MM.1S (cell line): ENCODE data around the gene RUNX2.

Experiments
- DNase-seq: peaks from one replicate; pipeline ENCODE4 v3.0.0-alpha.2; 2015
- H2AFZ ChIP-seq: fragments of 300-600 bp; sonication (generic); 2 replicates; pipeline ENCODE4 v1.6.0; 2016; ENCODE audit warnings: antibody characterized with exemption, low read length
- H3F3A ChIP-seq: fragments of 300-600 bp; sonication (generic); 2 replicates; pipeline ENCODE4 v1.6.1; 2016; ENCODE audit warnings: mild to moderate bottlenecking, antibody characterized with exemption, low read length, moderate library complexity, mixed read lengths; ENCODE audit not compliant: insufficient read depth
- H3K27ac ChIP-seq: fragments of 300-600 bp; sonication (generic); 2 replicates; pipeline ENCODE4 v1.5.1; 2016; ENCODE audit warnings: mild to moderate bottlenecking, low read length
- H3K27me3 ChIP-seq: fragments of 300-600 bp; sonication (generic); replicated peaks from 2 replicates; pipeline ENCODE4 v1.6.0; 2016; ENCODE audit warnings: low read length; ENCODE audit not compliant: insufficient read depth
- H3K36me3 ChIP-seq: fragments of 300-600 bp; sonication (generic); replicated peaks from 2 replicates; pipeline ENCODE4 v1.6.1; 2016; ENCODE audit warnings: mild to moderate bottlenecking, low read length, mixed read lengths; ENCODE audit not compliant: insufficient read depth
- H3K4me1 ChIP-seq: fragments of 300-600 bp; sonication (generic); 2 replicates; pipeline ENCODE4 v1.6.1; 2016; ENCODE audit warnings: low read length, mixed read lengths
- H3K4me2 ChIP-seq: fragments of 300-600 bp; sonication (generic); 2 replicates; pipeline ENCODE4 v1.6.0; 2016; ENCODE audit warnings: low read depth, low read length
- H3K4me3 ChIP-seq: fragments of 300-600 bp; sonication (generic); 2 replicates; pipeline ENCODE4 v1.5.1; 2016; ENCODE audit warnings: low read length, mixed read lengths
- H3K79me2 ChIP-seq: fragments of 300-600 bp; sonication (generic); 2 replicates; pipeline ENCODE4 v1.6.1; 2016; ENCODE audit warnings: mixed run types, low read length, mixed read lengths
- H3K9ac ChIP-seq: fragments of 300-600 bp; sonication (generic); 2 replicates; pipeline ENCODE4 v1.6.1; 2016; ENCODE audit warnings: low read length, mixed read lengths
- H3K9me2 ChIP-seq: fragments of 300-600 bp; sonication (generic); replicated peaks from 2 replicates; pipeline ENCODE4 v1.6.1; 2016; ENCODE audit warnings: mild to moderate bottlenecking, low read length, mixed read lengths; ENCODE audit not compliant: insufficient read depth
- H3K9me3 ChIP-seq: fragments of 300-600 bp; sonication (generic); replicated peaks from 2 replicates; pipeline ENCODE4 v1.6.1; 2016; ENCODE audit warnings: mild to moderate bottlenecking, low read length, mixed read lengths; ENCODE audit not compliant: insufficient read depth
- H4K20me1 ChIP-seq: fragments of 300-600 bp; sonication (generic); 2 replicates; pipeline ENCODE4 v1.6.1; 2016; ENCODE audit warnings: mild to moderate bottlenecking, low read length, moderate library complexity, mixed read lengths; ENCODE audit not compliant: insufficient read depth
- EZH2 ChIP-seq: fragments of 300-600 bp; sonication (generic); optimal IDR thresholded peaks from 2 replicates; pipeline ENCODE3; 2017; ENCODE audit warnings: low read depth, mild to moderate bottlenecking, antibody characterized with exemption, low read length, mixed read lengths
- EZH2phosphoT487 ChIP-seq: fragments of 300-600 bp; sonication (generic); IDR thresholded peaks from 2 replicates; pipeline ENCODE4 v1.6.1; 2018; ENCODE audit warnings: antibody characterized with exemption, low read length
- TF ChIP-seq, protein P1 (sequence below): fragments of 300-600 bp; sonication (generic); IDR thresholded peaks from 2 replicates; pipeline ENCODE4 v1.5.1; 2016; ENCODE audit warnings: antibody characterized with exemption, low read length, mixed read lengths

The RUNX2 gene

DNA sequence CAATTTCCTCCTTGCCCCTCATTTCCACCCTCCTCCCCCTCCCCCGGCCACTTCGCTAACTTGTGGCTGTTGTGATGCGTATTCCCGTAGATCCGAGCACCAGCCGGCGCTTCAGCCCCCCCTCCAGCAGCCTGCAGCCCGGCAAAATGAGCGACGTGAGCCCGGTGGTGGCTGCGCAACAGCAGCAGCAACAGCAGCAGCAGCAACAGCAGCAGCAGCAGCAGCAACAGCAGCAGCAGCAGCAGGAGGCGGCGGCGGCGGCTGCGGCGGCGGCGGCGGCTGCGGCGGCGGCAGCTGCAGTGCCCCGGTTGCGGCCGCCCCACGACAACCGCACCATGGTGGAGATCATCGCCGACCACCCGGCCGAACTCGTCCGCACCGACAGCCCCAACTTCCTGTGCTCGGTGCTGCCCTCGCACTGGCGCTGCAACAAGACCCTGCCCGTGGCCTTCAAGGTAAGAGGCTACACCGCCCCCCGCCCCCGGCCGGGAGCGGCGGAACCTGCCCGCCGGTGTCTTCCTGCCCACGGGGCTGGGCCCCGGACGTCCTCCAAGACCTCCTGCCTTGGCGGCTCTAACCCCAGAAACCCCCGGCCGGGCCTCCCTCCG, 94.5 kb downstream of the RUNX2 start:
- H3K9ac ChIP-seq = peak overlapping the region; percentile 100

DNA sequence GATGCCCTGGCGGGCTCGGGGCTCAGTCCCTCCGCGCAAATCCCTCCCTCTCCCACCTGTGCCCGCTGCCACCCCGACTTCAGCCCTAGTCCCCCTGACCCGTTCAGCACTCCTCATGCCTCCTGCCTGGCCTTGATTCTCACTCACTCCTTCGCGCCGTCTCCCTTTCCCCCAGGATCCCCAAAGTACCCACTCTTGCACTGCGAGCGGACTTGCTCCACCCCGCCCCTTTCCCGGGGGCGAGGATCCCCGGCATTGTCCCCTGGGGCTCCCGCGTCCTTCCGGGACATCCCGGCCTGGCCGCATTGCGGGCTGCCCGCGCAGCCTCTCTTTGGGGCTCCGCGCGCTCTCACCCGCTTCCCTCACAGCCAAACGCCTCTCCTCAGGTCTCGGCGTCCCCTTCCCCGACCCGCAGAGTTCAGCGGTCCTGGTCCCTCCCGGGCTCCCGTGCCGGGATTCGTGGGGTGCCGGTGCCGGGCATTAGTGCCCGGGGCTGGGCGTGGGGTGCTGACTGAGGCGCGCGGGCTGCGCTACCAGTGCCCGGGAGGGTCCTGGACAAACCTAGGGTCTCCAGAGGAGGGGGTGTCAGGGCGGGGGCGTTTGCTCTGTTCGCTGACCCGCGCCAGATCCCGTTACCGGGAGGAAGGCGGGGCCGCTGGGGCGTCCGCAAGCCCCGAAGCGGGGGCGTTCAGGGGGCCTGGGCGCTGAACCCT, 95.1 kb downstream of the RUNX2 start:
- Histone ChIP-seq H3K4me3 (peak overlapping the region; percentile 95), H3F3A (peaks cover 70% of the 10 kb centered on the region), H3K27me3 (no peaks in the 10 kb centered on the region), H3K4me1 (peaks cover 20% of the 10 kb centered on the region), H4K20me1 (no peaks in the 10 kb centered on the region), H3K9me2 (no peaks in the 10 kb centered on the region), H3K79me2 (peaks cover 94% of the 10 kb centered on the region), H3K9ac (peak overlapping the region; percentile 100), H3K27ac (peak overlapping the region; percentile 98), H3K9me3 (no peaks in the 10 kb centered on the region), H3K4me2 (peak overlapping the region; percentile 96; the same call in 1 of the 2 replicates), H2AFZ (peak overlapping the region; percentile 23; the same call in 1 of the 2 replicates), H3K36me3 (peaks cover 1% of the 10 kb centered on the region)
- TF ChIP-seq EZH2 = no peak
- TF ChIP-seq EZH2phosphoT487 = no peak
- TF ChIP-seq, protein P1, sequence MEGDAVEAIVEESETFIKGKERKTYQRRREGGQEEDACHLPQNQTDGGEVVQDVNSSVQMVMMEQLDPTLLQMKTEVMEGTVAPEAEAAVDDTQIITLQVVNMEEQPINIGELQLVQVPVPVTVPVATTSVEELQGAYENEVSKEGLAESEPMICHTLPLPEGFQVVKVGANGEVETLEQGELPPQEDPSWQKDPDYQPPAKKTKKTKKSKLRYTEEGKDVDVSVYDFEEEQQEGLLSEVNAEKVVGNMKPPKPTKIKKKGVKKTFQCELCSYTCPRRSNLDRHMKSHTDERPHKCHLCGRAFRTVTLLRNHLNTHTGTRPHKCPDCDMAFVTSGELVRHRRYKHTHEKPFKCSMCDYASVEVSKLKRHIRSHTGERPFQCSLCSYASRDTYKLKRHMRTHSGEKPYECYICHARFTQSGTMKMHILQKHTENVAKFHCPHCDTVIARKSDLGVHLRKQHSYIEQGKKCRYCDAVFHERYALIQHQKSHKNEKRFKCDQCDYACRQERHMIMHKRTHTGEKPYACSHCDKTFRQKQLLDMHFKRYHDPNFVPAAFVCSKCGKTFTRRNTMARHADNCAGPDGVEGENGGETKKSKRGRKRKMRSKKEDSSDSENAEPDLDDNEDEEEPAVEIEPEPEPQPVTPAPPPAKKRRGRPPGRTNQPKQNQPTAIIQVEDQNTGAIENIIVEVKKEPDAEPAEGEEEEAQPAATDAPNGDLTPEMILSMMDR = no peak
- DNase-seq = peak; percentile 23

More for the DNA sequence above, 94.5 kb downstream of the RUNX2 start:
- Histone ChIP-seq H3K4me1 (peaks cover 16% of the 10 kb centered on the region), H3K27ac (peak overlapping the region; percentile 98), H3K36me3 (no peaks in the 10 kb centered on the region), H3K27me3 (no peaks in the 10 kb centered on the region), H2AFZ (no peak overlapping the region), H3K4me2 (peak overlapping the region; percentile 96; the same call in 1 of the 2 replicates), H3K4me3 (peak overlapping the region; percentile 95), H3K79me2 (peaks cover 94% of the 10 kb centered on the region), H3F3A (peaks cover 65% of the 10 kb centered on the region), H3K9me3 (no peaks in the 10 kb centered on the region), H4K20me1 (no peaks in the 10 kb centered on the region), H3K9me2 (no peaks in the 10 kb centered on the region)
- TF ChIP-seq EZH2phosphoT487 = no peak
- TF ChIP-seq, protein P1 = no peak
- no peak for TF ChIP-seq EZH2
- DNase-seq = peak; percentile 52

DNA sequence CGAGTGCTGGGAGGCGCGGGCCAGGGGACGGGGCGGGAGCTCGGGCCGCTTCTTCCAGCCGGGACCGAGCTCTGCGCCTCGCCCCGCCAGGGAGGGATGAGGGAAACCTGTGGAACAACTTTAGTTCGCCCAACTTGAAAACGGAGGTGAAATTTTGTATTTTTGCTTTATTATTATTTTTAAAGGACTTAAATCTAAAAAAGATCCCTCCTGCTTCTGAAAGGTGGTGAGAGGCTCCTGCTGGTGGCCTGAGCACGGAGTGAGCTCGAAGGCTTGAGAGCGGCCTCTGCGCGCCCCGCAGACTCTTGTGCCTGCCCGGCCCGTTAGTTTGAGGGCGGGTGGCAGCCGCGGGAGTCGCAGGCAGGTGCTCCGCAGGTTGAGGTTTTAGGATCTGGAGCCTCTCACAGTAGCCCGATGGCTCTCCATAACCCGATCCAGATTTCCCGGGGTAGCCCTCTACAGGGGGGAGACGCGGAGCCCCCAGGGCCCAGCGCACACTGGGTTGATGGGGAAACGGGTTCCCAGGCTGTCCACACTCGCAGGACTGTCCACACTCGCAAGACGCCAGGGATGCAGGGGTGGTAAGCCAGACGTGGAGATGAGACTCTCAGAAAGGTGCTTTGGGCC, 95.8 kb downstream of the RUNX2 start:
- no peak overlapping the region for H2AFZ ChIP-seq
- no peaks in the 10 kb centered on the region for H3K9me2 ChIP-seq
- H3K4me3 ChIP-seq = peak overlapping the region; percentile 95
- H3K4me2 ChIP-seq = peak overlapping the region; percentile 96
- TF ChIP-seq EZH2 = no peak
- TF ChIP-seq, protein P1 = no peak
- TF ChIP-seq EZH2phosphoT487 = no peak
- H4K20me1 ChIP-seq = no peaks in the 10 kb centered on the region
- peak overlapping the region; percentile 98 for H3K27ac ChIP-seq
- peak; percentile 48 for DNase-seq
- H3K36me3 ChIP-seq = peaks cover 8% of the 10 kb centered on the region
- H3F3A ChIP-seq = peaks cover 68% of the 10 kb centered on the region
- peaks cover 94% of the 10 kb centered on the region for H3K79me2 ChIP-seq
- H3K9ac ChIP-seq = peak overlapping the region; percentile 100
- peaks cover 20% of the 10 kb centered on the region for H3K4me1 ChIP-seq
- H3K9me3 ChIP-seq = no peaks in the 10 kb centered on the region
- H3K27me3 ChIP-seq = no peaks in the 10 kb centered on the region
